Activated gamma-delta T cell treated with Interleukin-2 at 50 U/mL for 16 hours (primary cell): Measurements from ENCODE around the gene CBX4.
"Not testable (repeated sequence)": the region's sequence is repeated elsewhere in the genome, so short reads cannot be mapped to it uniquely, and the experiment has no call there.

ENCODE experiments used
- DNase-seq: peaks from one replicate; pipeline ENCODE4 v3.0.0-alpha.2; 2020

CBX4 gene

GRCh38 chr17:79859676-79860615 is 20.7 kb upstream of the CBX4 start:
- no peak for DNase-seq

GRCh38 chr17:79857095-79857494 is 17.9 kb upstream of the CBX4 start:
- DNase-seq: no peak

- DNase-seq: no peak
Observed at GRCh38 chr17:79855331-79856124, 16.3 kb upstream of the CBX4 start.

- DNase-seq: no peak
Observed at GRCh38 chr17:79854080-79855060, 15.1 kb upstream of the CBX4 start.

DNA sequence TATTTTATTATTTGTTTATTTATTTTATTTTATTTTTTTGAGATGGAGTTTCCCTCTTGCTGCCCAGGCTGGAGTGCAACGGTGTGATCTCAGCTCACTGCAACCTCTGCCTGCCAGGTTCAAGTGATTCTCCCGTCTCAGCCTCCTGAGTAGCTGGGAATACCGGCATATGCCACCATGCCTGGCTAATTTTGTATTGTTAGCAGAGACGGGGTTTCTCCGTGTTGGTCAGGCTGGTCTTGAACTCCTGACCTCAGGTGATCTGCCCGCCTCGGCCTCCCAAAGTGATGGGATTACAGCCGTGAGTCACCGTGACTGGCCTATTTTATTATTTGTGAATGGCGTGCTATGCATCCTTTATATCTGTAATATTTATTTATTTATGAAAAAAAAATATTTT is 13.9 kb upstream of the CBX4 start:
- DNase-seq: not testable (repeated sequence)

- no peak for DNase-seq
Observed at GRCh38 chr17:79852748-79853147, 13.5 kb upstream of the CBX4 start.

DNA sequence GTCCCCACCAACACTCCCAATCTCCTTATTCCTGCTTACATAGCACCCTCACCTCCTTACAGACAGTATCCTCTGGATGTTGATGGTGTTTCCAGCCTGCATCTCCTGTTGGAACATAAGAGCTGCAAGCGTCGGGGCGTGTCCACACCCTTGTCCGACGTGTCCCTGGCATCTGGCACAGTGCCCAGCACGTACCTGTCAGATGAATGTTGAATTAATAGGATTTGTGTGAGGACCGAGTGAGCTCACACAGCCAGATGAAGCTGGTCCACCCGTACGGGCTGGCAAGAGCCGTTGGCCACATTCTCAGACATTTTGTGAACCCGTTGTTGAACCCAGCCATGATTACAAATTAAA is 12.2 kb upstream of the CBX4 start:
- no peak for DNase-seq

- DNase-seq: no peak
Observed at GRCh38 chr17:79850571-79851460, 11.6 kb upstream of the CBX4 start.

GRCh38 chr17:79849953-79850352 is 10.7 kb upstream of the CBX4 start:
- DNase-seq: no peak

DNA sequence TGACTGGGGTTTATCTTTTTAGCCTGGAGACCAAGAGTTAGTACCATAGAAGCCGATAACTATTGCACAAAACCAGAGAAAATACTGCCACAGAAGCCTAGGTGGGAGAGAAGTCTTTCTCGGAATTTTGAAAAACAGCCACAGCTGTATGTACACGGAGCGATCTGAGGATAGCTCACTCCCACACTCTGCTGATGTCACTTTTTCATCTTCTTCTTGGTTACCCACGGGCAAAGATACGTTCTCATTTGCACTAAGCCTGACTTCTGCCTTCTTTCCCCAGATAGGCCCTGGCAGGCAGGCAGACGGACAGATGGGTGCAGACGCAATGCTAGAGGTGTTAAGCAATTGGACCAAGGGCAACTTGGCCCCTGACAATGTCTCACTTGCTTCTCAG is 9.1 kb upstream of the CBX4 start:
- DNase-seq: no peak

GRCh38 chr17:79847698-79848369 is 8.6 kb upstream of the CBX4 start:
- no peak for DNase-seq

DNA sequence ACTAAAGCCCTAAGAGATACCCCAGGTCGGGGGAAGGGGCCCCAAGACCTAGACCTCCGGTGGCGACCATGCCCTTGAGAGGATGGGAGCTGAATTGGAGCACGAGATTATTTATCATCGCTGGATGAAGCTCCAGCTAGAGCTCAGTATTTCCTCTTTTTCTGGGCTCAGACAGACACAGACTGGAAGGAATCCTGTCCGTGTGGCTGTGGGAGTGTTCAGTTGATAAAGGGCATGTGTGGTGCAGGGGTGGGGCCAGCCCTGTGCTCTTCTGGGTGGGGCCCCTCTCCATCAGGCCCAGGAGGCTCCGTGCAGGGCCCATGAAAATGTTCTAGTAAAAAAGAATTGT is 6.3 kb upstream of the CBX4 start:
- no peak for DNase-seq

DNA sequence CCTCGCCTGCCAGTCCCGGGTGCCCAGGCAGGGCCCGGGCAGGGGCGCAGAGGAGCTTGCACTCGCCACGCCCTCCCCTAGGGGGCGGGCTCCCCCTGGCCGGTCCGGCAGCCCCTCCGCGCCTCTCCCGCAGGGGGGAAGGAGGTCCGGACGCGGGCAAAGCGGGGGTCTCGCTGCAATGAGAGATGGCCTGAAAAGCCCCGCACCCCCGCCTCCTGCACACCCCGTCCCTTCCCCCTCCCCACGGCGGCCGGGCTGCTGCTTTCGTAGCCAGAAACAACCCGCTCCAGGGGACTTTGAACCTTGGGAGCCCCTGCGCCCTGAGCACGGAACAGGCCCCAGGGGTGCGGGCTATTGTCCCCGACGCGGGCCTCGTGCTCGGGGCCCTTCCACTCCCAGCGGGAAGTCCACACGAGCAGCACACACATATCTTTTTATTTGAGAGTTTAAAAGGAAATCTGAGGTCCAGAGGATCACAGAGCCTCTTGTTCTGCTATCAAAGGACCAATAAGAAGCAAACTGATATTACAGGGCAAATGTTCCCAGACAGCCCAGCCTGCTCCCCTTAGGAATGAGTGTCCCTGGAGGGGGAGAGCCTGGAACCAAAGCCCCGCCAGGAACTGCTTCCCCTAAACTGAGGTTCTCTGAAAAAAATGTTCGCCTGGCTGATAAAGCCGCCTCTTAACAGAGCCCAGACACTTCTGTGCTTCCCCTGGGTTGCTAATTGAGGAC is 5.8 kb upstream of the CBX4 start:
- DNase-seq: peak; percentile 41

DNA sequence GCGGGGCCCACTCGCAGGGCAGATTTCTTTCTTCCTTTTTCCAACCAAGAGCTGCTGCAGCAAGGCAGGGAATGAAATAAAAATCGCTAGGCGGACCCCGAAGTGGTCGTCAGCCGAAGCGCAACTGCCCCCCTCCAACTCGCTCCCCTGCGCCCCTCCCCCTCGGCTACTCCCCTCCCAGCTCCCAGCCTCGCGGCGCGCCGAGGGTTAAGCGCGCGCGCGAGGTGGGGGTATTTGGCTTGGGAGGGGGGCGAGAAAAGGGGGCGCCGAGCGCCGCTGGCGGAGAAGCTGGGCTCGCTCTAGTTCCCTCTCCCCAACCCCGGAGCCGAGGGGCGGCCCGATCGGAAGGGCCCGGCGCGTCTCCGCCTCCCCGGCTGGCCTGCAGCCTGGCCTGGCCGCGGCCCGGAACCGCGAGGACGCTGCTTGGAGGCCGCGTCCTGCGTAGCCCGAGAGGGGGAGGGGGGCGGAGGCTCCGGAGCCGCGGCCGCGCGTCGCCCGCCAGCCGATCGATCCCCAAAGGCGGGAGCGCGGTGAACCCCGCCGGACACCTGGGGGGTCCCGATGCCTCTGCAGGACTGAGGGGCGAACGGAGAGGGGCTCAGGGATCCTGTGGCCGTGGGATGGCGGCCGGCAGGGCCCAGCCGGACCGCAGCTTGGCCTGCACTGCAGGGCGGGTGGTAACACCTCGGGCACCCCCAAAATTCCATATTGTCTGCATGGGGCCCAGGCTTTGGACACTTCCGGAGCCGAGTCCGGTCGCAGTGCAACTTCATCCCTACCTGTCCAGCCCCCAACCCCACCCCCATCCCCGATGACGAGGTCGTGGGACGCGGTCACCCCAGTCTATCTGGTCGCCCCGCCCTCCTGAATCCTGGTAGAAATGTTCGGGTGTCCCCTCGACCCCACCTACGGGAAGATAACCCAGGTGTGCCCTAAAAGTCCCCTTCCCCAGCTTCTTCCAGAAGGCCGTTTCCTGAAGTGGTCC is 4.9 kb upstream of the CBX4 start:
- DNase-seq: no peak

GRCh38 chr17:79843474-79843815 is 4.2 kb upstream of the CBX4 start:
- no peak for DNase-seq

- no peak for DNase-seq
Observed at GRCh38 chr17:79842656-79843473, 3.6 kb upstream of the CBX4 start.

GRCh38 chr17:79842136-79842655 is 3.0 kb upstream of the CBX4 start:
- DNase-seq: no peak
